ENCODE data around the gene HBP1.

DNA sequence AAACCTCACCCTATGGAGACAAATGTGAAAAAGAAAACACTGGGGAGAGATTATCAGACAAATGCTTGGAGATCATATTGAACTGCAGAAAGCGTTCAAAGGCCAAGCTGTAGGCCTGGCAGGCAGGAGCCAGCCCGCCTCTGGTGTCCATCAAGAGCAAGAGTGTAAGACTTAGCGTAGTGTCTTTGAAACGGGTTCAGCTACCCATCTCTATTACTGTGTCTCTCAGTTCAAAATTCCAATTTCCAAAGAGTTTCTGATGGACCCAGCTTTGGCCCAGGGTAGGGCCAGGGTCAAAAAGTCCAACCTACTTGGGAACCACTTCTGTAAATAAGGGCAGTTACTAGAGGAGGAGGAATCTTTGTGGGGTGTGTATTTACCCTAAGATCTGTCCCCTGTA, 45.4 kb upstream of the HBP1 start:
- TF ChIP-seq POLR2A (IDR thresholded peaks at IDR 0.05): no peak
- TF ChIP-seq, protein P1, sequence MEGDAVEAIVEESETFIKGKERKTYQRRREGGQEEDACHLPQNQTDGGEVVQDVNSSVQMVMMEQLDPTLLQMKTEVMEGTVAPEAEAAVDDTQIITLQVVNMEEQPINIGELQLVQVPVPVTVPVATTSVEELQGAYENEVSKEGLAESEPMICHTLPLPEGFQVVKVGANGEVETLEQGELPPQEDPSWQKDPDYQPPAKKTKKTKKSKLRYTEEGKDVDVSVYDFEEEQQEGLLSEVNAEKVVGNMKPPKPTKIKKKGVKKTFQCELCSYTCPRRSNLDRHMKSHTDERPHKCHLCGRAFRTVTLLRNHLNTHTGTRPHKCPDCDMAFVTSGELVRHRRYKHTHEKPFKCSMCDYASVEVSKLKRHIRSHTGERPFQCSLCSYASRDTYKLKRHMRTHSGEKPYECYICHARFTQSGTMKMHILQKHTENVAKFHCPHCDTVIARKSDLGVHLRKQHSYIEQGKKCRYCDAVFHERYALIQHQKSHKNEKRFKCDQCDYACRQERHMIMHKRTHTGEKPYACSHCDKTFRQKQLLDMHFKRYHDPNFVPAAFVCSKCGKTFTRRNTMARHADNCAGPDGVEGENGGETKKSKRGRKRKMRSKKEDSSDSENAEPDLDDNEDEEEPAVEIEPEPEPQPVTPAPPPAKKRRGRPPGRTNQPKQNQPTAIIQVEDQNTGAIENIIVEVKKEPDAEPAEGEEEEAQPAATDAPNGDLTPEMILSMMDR (IDR thresholded peaks at IDR 0.05): no peak

Measured in lower leg skin (tissue), 3 donors.